ENCODE measurements around the gene ABCD3.

Gene ABCD3

DNA sequence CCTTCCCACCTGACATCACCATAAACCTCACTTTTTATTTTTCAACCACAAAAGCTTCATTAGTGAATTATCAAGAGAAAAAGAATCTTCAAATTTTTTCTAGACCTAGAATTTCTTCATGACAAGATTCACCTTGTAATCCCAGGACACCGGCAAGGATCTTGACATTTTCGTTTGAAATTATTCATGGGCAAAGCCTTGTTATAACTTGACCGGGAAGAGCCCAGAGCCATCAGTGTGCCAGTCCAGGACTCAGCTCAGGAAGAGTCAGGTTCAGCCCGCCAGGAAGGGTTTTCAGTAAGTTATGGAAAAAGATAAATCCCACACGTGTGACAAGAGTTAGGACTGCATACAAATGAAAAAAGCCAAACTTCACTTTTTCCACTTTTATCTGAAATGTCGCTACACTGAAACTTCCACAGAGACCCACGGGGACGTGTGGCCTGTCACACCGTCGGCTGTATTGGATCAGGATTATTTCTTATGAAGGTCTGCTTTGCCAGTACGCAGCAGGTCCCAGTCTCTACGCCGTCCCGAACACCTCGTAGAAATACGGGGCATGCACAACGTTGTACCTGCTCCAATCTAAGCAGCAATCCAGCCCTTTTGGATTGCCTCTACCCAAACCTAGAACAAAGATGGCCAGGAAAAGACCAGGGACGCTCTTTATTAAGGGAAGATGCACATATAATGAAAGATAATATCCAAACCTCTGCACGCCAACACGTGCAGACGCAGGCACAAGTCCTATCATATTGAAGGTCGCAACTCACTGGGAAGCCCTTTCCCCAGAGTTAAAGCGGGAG, 122.5 kb downstream of the ABCD3 start:
- Histone ChIP-seq H4K91ac (ENCODE audit: low read depth, low read length, poor library complexity) (no peak overlapping the region), H2BK12ac (ENCODE audit: low read length) (no peak overlapping the region), H3K9me3 (replicated peaks in 1 of 2; ENCODE audit: control insufficient read depth in 2 of 2, insufficient read depth in 1 of 2, low read depth in 1 of 2, low read length in 2 of 2) (peaks cover 0 to 5% of the 10 kb centered on the region in 2 donors), H3K27me3 (ENCODE audit: control insufficient read depth in 3 of 3, insufficient read depth in 3 of 3, low read depth in 1 of 3, low read length in 3 of 3) (peaks cover 0 to 30% (median 0%) of the 10 kb centered on the region in 3 experiments), H3K27ac (replicated peaks; ENCODE audit: low read length) (no peak overlapping the region), H4K8ac (ENCODE audit: low read depth, low read length) (no peak overlapping the region), H3K4me3 (ENCODE audit: low read length in 2 of 2) (peak overlapping the region; percentile 63 to 96), H3K79me1 (ENCODE audit: low read depth, low read length) (no peaks in the 10 kb centered on the region), H3K4ac (ENCODE audit: low read length) (no peak overlapping the region), H2AFZ (ENCODE audit: low read length) (peak overlapping the region; percentile 89), H3K4me2 (ENCODE audit: insufficient read depth, low read length, poor library complexity, severe bottlenecking) (peak overlapping the region; percentile 93), H2AK5ac (ENCODE audit: low read depth, low read length) (no peak overlapping the region), H2BK5ac (ENCODE audit: low read length) (no peak overlapping the region), H3K36me3 (replicated peaks in 1 of 2; ENCODE audit: control insufficient read depth in 2 of 2, insufficient read depth in 2 of 2, low read length in 2 of 2) (peaks cover 2 to 46% of the 10 kb centered on the region in 2 donors), H2BK15ac (ENCODE audit: low read length) (no peak overlapping the region), H3K23ac (ENCODE audit: low read depth, low read length, poor library complexity) (no peak overlapping the region), H3K14ac (ENCODE audit: low read length) (peak overlapping the region; percentile 22), H3K4me1 (ENCODE audit: control insufficient read depth in 2 of 2, insufficient read depth in 1 of 2, low read depth in 1 of 2, low read length in 2 of 2) (peaks cover 6 to 28% of the 10 kb centered on the region in 2 donors), H3K18ac (ENCODE audit: low read length) (peak overlapping the region; percentile 97), H2BK120ac (ENCODE audit: low read depth, low read length) (peak overlapping the region; percentile 56), H3K9ac (ENCODE audit: low read depth, low read length, poor library complexity) (peak overlapping the region; percentile 38)
- no peak for DNase-seq (ENCODE audit: low spot score)
- WGBS, 2 donors (ENCODE audit: extremely low coverage in 2 of 2, insufficient read length in 2 of 2, insufficient replicate concordance in 1 of 2), result no CpG with 5 or more reads among the region's 23 CpGs

DNA sequence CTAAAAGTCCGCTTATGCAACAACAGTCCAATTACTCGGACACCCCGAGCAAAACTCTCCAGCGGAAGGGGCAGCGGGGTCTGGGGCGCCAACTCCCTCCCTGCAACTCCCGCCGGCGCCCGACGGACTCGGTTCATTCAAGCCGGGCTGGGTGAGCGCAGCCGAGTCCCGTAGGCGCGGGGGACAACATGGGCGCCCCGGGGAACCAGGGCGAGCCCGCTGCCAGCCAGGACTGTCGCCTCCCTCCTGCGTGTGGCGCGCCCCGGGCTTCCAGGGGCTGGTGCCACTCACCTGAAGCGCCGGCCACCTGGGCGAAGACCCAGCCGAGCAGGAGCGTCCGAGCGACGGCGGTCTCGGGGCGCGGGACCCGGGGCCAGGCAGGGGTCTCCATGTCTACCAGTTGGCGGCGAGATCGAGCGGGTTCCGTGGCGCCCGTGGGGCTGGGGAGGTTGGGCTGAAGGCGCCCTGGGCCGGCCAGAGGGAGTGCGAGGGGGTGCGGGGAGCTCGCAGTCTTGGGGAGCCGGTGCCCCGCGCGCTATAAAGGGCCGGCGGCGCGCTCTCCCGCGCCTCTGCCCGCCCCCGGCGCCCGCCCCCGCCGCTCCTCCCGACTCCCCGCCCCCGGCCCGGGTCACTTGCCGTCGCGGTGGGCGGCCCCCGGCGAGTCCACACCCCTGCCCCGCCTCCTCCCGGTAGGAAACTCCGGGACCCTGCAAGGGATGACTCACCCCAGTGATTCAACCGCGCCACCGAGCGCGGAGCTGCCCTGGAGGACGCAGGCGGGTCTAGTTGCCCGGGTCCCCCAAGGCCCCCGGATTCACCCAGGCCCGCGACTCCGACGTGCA, 123.3 kb downstream of the ABCD3 start, which contains the start of gene F3:
Gene F3 (minus strand): TSS at position 514 of the 842 bp plus-strand sequence. CDS start 123 bp downstream, at position 391.
- Histone ChIP-seq H3K14ac (ENCODE audit: low read length) (peak within 1 kb of the TSS; percentile 57), H2BK12ac (ENCODE audit: low read length) (peak within 1 kb of the TSS; percentile 47), H3K27me3 (ENCODE audit: control insufficient read depth in 3 of 3, insufficient read depth in 3 of 3, low read depth in 1 of 3, low read length in 3 of 3) (peaks cover 0 to 30% (median 0%) of the 10 kb centered on the region in 3 experiments), H4K8ac (ENCODE audit: low read depth, low read length) (no peak within 1 kb of the TSS), H3K79me1 (ENCODE audit: low read depth, low read length) (no peaks in the 10 kb centered on the region), H3K4me1 (ENCODE audit: control insufficient read depth in 2 of 2, insufficient read depth in 1 of 2, low read depth in 1 of 2, low read length in 2 of 2) (peaks cover 6 to 28% of the 10 kb centered on the region in 2 donors), H3K4me2 (ENCODE audit: insufficient read depth, low read length, poor library complexity, severe bottlenecking) (peak within 1 kb of the TSS; percentile 93), H2BK15ac (ENCODE audit: low read length) (peak within 1 kb of the TSS; percentile 93), H2BK120ac (ENCODE audit: low read depth, low read length) (peak within 1 kb of the TSS; percentile 56), H3K4ac (ENCODE audit: low read length) (no peak within 1 kb of the TSS), H2AK5ac (ENCODE audit: low read depth, low read length) (peak within 1 kb of the TSS; percentile 1), H3K4me3 (ENCODE audit: low read length in 2 of 2) (peak within 1 kb of the TSS; percentile 63 to 96), H2AFZ (ENCODE audit: low read length) (peak within 1 kb of the TSS; percentile 89), H3K23ac (ENCODE audit: low read depth, low read length, poor library complexity) (peak within 1 kb of the TSS; percentile 58), H3K9me3 (replicated peaks in 1 of 2; ENCODE audit: control insufficient read depth in 2 of 2, insufficient read depth in 1 of 2, low read depth in 1 of 2, low read length in 2 of 2) (peaks cover 0 to 5% of the 10 kb centered on the region in 2 donors), H2BK5ac (ENCODE audit: low read length) (peak within 1 kb of the TSS; percentile 76), H4K91ac (ENCODE audit: low read depth, low read length, poor library complexity) (no peak within 1 kb of the TSS), H3K18ac (ENCODE audit: low read length) (peak within 1 kb of the TSS; percentile 97), H3K36me3 (replicated peaks in 1 of 2; ENCODE audit: control insufficient read depth in 2 of 2, insufficient read depth in 2 of 2, low read length in 2 of 2) (peaks cover 2 to 37% of the 10 kb centered on the region in 2 donors), H3K9ac (ENCODE audit: low read depth, low read length, poor library complexity) (peak within 1 kb of the TSS; percentile 38), H3K27ac (replicated peaks; ENCODE audit: low read length) (no peak within 1 kb of the TSS)
- WGBS, 2 donors (ENCODE audit: extremely low coverage in 2 of 2, insufficient read length in 2 of 2, insufficient replicate concordance in 1 of 2), result no CpG with 5 or more reads among the region's 94 CpGs
- DNase-seq (ENCODE audit: low spot score), result peak; percentile 75

DNA sequence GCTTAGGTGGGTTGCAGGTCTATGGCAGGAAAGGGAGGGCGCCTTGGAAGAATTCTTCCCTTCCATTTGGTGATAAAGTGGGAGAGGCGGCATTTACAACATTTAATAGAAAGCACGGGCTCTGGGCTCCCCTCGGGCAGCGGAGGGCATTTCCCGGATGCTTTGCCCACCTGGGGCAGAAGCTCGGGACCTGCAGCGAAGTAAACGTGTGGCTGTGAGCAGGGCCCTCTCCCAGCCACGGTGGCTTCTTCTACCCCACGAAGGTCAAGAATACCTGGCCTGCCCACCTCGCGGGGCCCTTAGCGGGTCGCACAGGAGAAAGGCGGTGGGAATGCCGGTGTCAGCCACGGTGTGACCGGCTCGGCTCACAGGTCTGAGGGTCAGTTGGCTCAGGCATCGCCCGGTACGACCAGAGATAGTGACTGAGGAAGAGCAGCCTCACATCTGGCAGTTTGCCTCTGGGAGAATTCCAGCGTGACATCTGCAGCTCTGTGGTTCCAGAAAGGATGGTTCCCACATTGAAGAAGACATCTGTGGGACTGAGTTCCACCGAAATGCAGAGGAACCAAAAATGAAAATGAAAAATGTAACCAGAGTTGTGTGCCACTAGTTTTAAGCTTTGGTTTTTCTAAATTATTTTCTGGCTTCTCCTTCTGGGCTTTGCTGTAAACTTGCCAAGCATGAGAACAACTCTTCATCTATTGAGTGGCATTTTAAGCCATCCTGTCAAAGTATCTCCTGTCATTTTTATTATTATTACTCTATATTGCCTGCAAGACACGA, 124.1 kb downstream of the ABCD3 start:
- WGBS, 2 donors (ENCODE audit: extremely low coverage in 2 of 2, insufficient read length in 2 of 2, insufficient replicate concordance in 1 of 2), result no CpG with 5 or more reads among the region's 26 CpGs
- Histone ChIP-seq H2AK5ac (ENCODE audit: low read depth, low read length) (peak overlapping the region; percentile 1), H3K14ac (ENCODE audit: low read length) (peak overlapping the region; percentile 57), H3K27ac (replicated peaks; ENCODE audit: low read length) (no peak overlapping the region), H2BK120ac (ENCODE audit: low read depth, low read length) (no peak overlapping the region), H3K18ac (ENCODE audit: low read length) (peak overlapping the region; percentile 82), H3K4me3 (ENCODE audit: low read length in 2 of 2) (peak overlapping the region; percentile 63 to 81), H2AFZ (ENCODE audit: low read length) (peak overlapping the region; percentile 89), H2BK12ac (ENCODE audit: low read length) (peak overlapping the region; percentile 47), H3K4me1 (ENCODE audit: control insufficient read depth in 2 of 2, insufficient read depth in 1 of 2, low read depth in 1 of 2, low read length in 2 of 2) (peaks cover 6 to 23% of the 10 kb centered on the region in 2 donors), H3K79me1 (ENCODE audit: low read depth, low read length) (no peaks in the 10 kb centered on the region), H4K91ac (ENCODE audit: low read depth, low read length, poor library complexity) (no peak overlapping the region), H3K27me3 (ENCODE audit: control insufficient read depth in 3 of 3, insufficient read depth in 3 of 3, low read depth in 1 of 3, low read length in 3 of 3) (peaks cover 0 to 30% (median 0%) of the 10 kb centered on the region in 3 experiments), H3K23ac (ENCODE audit: low read depth, low read length, poor library complexity) (peak overlapping the region; percentile 22), H3K9me3 (replicated peaks in 1 of 2; ENCODE audit: control insufficient read depth in 2 of 2, insufficient read depth in 1 of 2, low read depth in 1 of 2, low read length in 2 of 2) (peaks cover 0 to 9% of the 10 kb centered on the region in 2 donors), H3K4me2 (ENCODE audit: insufficient read depth, low read length, poor library complexity, severe bottlenecking) (peak overlapping the region; percentile 93), H3K9ac (ENCODE audit: low read depth, low read length, poor library complexity) (peak overlapping the region; percentile 32), H2BK15ac (ENCODE audit: low read length) (peak overlapping the region; percentile 42), H3K4ac (ENCODE audit: low read length) (no peak overlapping the region), H3K36me3 (replicated peaks in 1 of 2; ENCODE audit: control insufficient read depth in 2 of 2, insufficient read depth in 2 of 2, low read length in 2 of 2) (peaks cover 2 to 29% of the 10 kb centered on the region in 2 donors), H4K8ac (ENCODE audit: low read depth, low read length) (no peak overlapping the region), H2BK5ac (ENCODE audit: low read length) (no peak overlapping the region)
- no peak for DNase-seq (ENCODE audit: low spot score)
